Stimulated activated CD8-positive, alpha-beta memory T cell treated with anti-CD3 and anti-CD28 coated beads, Interleukin-4, amount 100 ng/mL, for 1 hour (primary cell): ENCODE measurements around the gene TPBGL.
"Not testable (repeated sequence)": the region's sequence is repeated elsewhere in the genome, so short reads cannot be mapped to it uniquely, and the experiment has no call there.

Experiments used
- DNase-seq, 2 donors: peaks; one replicate each; pipeline ENCODE4 v3.0.0-alpha.2; 2020; ENCODE audit warnings: low read depth in 2 of 2, low spot score in 1 of 2

Gene TPBGL

DNA sequence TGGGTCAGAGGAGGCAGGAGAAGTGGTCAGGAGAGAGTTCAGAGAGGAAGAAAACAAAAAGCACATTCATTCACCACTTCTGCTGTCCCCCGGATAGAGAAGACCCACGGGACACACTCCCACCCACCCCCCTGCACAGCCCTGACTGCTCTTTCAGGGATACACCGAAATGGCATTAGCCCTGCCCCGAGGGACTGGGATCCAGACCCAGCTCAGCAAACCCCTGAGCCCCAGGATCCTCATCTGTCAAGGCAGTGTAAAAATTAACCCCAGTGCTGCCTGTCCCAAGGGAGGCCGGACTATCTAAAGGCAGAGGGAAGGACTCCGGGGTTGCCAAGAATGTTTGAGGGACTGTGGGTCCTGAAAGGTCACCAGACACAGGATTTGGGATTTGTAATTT is 31.2 kb downstream of the TPBGL start:
- no peak for DNase-seq

DNA sequence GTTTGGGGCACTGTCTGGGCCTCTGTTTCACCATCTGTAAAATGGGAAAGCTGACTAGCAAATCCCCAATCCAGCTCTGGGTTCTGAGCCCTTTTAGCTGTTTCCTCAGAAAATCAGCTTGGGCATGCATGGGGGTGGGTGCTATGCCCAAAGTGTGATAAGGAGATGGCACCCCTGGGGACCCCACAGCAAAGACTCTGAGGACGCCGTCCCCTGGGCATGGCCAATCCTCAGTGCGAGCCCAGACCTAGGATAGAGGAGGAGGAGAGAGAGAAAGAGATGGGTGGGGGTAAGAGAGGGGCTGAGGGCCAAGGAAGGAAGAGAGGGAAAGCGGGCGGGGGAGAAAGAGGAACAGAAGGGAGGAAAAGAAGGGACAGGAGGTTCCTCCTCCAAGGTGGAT is 31.8 kb downstream of the TPBGL start:
- DNase-seq: no peak

GRCh38 chr11:75272821-75273301 is 32.3 kb downstream of the TPBGL start:
- DNase-seq: no peak

- DNase-seq: no peak
Observed at GRCh38 chr11:75273411-75274391, 33.1 kb downstream of the TPBGL start.

GRCh38 chr11:75274716-75275115 is 34.1 kb downstream of the TPBGL start:
- DNase-seq: not testable (repeated sequence)

DNA sequence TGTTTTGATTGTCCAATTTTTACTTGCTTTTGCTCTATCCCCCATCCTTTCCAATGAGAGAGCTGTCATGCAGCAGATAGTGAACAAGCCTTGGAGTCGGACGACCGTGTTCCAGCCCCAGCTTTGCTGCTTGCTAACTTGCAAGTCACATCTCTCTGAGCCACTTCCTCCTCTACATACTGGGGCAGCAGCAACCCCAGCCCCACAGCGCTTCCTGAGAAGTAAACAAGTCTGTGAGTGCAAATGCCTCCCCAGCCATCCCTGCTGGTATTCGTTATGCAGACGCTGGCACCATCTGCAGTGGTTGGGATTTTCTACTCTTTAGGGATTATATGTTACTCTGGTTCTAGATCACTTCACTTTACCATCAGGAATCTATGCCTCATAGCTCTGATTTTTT is 35.0 kb downstream of the TPBGL start:
- DNase-seq: peak; percentile 54 to 56

GRCh38 chr11:75276186-75276585 is 35.6 kb downstream of the TPBGL start:
- no peak for DNase-seq

- no peak for DNase-seq
Observed at GRCh38 chr11:75276686-75277085, 36.1 kb downstream of the TPBGL start.

- no peak for DNase-seq
Observed at GRCh38 chr11:75277211-75277805, 36.7 kb downstream of the TPBGL start.

DNA sequence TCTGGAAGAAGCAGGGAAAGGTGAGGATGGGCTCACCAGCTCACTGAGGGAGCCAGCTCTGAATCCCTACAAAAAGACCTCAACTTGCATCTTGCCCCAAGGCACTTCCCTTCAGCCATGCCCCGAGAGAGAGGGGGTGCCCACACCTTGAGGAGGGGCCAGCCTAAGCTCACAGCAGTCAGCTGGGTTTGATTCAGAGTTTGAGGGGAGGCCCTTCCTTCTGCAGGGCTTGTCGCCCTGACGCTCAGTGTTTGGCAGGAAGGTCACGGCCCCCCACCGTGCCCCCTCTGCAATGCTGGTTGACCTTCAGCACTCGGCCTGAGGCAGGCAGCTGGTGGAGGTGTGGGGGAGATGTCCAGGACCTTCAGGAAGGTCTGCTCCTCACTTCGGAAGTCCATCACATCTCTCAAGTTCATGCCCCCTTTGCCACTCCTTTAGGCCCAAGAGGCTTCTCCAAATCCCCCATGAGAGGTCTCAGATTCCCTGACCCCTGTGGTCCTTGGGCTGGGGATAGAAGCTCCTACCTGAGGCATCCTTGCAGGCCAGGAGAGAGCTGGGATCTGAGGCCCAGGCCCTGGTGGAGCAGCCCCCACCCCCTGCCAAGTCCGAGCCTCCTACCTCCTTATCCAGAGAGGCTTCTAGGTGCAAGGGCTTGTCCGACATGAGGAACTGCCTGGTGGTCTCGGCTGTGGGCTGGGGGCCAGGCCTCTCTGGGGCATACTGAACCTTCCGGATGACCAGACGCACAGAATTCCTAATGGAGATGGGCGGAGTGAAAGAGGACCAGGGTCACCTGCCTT is 37.6 kb downstream of the TPBGL start:
- no peak for DNase-seq

DNA sequence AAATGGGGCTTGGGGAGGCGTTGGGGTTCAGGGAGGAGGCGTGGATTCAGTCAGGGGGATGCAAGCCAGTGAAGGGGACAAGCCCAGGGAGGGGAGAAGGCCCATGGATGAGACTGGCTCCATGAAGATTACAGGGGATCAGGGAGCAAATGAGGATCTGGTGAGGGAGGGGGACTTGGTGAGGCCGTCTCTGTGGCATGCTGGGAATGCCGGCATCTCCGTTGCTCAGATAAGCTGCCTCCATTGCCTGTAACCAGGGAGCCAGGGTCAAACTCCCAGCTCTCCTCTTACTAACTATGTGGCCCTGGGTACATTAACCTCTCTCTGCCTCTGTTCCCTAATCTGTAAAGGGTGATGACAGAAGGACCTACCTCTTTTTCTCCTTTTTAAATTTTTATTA is 38.7 kb downstream of the TPBGL start:
- no peak for DNase-seq

DNA sequence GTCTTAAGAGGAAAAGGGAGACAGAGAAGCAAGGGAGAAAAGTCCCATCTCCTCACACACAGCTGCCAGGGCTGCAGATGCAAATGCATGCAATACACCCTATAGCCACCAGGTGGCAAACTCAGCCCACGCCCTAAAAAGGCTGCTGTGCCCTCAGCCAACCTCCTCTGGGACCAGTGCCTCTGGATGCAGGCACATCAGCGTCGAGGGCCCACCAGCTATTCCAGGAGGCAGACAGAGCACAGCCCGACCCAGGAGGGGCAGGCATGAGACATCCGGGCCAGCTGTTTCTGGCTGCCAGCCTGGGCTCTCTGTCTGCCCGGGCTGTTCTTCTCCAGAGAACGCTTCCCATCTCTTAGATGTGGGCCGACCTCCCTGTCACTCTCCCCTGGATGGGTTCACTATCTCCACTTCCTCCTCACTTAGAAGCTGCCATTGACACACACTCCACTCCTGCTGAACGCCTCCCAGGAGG is 39.7 kb downstream of the TPBGL start:
- DNase-seq: peak; percentile 49 to 60

DNA sequence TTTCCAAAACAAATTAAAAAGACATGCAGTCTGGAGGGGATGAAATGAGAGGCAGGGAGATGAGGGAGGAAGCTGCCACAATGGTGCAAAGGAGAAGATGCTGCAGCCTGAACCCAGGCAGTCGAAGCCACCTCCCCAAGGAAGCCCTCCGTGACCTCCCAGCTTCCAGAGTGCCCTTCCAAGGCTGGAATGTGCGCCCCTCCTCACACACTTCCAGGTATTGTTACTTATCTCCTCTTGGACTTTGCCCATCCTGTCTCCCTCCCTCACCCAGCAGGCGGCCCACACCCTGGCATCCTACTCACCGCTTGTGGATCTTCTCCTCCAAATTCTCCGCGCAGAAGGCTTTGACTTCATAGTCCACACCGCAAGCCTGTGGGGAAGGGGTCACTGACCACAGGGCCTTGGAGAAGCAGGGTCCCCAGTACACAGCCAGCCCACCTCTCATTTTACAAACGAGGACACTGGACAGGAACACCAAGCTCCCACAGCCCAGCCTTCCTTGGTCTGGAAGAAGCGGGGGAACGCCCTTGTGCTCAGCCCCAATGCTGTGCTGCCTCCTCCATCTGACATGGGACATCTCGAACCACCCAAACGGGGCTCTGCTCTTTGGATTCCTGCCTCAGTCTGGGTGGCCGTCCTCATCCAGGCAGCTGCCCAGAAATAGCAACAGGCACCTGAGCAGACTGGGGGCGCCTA is 40.3 kb downstream of the TPBGL start:
- DNase-seq: no peak

DNA sequence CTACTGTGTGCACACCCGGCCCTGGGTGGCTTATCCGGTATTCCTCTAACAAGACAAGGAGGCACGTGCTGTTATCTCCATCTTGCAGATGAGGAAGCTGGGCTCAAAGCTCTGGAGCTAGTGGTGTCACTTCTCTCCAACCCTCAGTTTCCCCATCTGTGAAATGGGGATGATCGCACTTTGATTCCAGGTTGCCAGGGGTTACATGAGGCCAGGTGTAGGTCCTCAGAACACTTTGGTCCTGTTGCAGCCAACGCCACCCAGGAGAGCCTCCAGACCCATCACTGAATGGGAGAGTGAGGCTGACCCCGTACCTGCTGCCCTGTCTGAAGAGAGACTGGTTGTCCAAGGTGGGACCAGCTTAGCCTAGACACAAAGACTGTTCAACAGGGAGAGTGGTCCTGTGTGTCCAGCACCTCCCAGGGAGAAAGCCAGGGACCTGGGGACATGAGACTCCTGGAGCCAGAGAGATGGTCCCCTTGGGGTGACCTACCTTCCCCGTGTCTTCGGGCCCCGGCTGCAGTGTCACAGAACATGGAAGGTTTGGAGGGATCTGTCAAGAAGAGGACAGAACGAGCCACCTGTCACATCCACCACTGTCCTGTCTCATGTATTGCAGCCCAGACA is 41.0 kb downstream of the TPBGL start:
- no peak for DNase-seq

DNA sequence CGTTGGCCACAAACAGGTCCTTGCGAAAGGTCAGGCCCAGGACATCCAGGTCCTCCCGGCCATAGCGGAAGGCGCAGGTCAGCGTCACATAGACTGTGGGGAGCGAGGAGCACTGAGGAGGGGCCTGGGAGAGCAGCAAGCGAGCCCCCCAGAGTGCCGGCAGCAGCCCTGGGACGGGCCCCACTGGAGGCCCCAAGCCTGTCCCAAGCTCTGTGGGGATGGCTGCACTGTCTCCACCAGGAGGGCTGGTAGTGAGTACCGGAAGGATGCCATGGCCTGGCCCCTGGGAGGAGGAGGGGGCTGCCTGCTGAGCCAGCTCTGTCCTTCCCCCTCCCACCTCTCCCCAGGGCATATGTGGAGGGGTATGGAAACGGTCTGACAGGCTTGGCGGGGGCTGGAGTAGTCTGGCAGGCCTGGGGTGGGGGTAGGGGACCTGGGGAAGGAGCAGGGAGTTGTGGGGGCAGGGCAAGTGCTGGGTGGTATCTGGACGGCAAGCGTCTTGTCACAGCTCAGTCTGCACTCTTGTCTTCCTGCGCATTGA is 42.9 kb downstream of the TPBGL start:
- no peak for DNase-seq

DNA sequence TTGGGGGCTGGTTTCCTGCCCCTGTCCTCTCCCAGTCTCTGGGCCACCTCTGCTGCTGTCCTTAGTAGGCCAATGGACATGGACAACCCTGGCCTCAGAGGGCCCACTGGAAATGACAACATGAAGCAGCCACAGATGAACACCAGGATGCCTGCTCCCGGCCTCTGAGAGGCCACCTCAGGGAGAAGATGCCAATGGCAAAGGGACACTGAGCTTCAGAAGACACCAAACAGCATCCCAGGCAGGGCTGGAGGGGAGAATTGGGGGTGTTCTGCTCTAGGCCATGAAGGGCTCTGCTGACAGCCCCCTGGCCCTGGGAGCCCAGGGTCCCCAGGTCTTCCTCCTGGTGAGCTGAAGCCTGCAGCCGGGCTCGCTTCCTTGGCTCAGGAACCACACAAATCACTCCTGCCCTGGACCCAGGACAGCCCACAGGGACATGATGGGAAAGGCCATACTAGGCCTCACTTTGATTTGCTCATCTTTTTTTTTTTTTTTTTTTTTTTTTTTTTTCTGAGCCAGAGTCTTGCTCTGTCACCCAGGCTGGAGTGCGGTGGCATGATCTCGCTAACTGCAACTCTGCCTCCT is 45.3 kb downstream of the TPBGL start:
- no peak for DNase-seq

DNA sequence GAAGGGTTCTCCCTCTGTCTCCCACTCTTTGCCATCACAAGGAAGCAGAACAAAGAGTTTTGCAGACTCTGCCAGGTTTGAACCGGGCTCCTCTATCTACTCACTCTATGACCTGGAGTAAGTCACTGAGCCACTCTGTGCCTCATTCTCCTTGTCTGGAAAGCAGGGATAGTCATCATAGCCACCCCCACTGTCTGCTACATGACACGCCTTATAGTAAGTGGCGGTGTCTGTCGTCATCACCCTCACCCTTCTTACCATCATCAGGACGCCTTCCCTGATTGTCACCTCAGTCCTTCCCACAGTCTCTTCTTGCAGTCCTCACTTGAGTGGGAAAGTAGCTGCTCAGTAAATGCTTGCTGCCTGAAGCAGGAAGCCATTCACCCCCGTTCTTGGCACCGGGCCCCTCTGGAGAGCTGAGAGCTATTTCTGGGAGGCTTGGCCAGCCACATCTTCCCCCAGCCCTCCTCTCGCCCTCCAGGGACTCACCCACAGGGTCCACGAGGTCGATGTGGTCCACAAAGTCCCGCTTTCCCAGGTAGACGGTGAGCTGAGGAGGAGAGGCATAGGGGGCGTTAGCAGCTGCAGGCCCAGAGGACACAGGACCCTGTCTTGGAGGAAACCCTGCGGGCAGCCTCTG is 46.4 kb downstream of the TPBGL start:
- no peak for DNase-seq

DNA sequence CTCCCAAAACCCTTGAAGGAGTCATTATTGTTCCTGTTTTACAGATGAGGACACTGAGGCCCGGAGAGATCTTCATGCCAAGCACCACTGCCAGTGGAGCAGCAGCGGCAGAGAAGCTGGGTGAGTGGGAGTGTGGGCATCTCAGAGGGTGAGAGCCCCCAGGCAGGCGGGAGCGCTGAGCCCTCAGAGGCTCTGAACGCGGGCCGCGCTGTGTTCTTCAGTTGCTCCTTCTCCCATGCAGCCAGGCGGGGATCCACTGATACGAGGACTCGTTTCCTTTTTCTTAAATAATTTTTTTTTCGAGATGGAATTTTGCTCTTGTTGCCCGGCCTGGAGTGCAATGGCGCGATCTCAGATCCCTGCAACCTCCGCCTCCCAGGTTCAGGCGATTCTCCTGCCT is 47.0 kb downstream of the TPBGL start:
- no peak for DNase-seq

DNA sequence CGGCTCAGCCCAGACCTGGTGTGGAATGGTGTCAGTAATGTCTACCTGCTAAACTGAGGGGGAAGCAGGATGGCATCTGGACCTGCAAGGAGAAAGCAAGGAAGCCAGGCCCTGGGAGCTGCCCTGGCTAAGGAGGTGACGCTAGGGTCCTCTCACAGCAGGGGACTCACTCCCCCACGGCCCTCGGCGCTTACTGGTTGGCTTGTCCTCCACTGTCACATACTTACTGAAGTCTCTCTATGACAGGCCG is 48.9 kb downstream of the TPBGL start:
- DNase-seq: no peak

DNA sequence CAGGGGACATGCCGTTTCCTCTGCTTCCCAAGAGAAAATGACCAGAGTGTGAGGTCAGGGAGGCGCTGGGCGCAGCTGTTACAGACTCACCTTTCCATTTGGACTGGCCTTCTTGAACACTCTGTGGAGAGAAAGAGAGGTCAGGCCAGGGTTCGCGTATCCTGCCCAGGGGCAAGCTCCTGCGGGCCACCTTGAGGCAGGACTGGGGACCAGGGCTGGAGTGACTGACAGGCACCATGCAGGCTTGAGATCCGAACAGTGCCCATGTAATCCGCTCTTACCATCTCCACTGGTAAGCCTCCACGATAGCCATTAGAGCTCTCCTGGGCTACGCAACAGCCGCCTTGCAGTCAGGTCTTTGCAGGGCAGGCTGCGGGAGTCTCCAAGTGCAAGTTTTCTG is 49.3 kb downstream of the TPBGL start:
- no peak for DNase-seq
